Measurements from ENCODE around the gene MAPK7.

The MAPK7 gene

DNA sequence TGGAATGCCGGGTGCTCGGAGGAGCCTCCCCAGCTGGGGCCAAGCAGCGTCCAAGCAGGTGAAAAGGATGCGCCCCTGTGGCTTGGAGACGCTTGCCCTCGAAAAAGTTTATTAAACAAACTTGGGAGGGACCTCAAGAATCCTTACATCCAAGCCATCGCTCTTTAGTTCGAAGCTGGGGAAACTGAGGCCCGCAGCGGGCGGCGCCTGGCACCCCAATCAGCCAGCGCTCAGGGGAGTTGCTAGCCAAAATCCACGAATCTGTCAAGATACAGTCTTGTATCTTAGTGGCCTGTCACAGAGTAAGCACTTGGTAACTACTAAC lies 15.2 kb upstream of the MAPK7 start:
- H3K9me3 Mint-ChIP-seq: no peaks in the 10 kb centered on the region

DNA sequence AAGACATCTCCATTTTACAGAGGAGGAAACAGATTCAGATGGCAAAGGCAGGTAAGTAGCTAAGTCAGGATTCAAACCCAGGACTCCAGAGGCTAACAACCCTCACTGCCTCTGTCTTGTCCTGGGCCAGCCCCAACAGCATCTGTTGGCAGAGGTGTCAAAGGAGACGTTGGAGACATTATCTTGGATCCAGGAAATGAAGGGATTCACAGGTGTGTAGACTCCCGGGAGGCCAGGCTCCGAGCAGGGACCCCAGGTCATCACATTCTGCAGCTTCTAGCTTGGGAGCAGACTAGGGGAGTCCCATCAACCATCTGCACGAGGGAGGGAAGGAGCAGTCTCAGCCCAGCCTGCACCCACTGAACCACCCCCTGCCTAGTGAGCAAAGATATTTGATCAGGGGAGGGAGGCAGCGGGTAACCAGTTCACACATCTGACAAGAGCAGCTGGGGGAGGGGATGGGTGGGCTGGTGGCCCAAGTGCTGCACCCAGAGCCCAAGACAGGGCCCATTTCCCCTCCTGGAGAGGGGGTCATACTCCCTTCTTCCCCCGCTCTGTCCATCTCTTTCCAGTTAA lies 14.8 kb upstream of the MAPK7 start:
- H3K36me3 Mint-ChIP-seq (ENCODE audit: low read depth): peaks cover 3% of the 10 kb centered on the region
- peaks cover 55% of the 10 kb centered on the region for H3K4me1 Mint-ChIP-seq
- H3K9me3 Mint-ChIP-seq: no peaks in the 10 kb centered on the region
- H3K27me3 Mint-ChIP-seq (ENCODE audit: low read depth): no peaks in the 10 kb centered on the region
- TF ChIP-seq, protein P1, sequence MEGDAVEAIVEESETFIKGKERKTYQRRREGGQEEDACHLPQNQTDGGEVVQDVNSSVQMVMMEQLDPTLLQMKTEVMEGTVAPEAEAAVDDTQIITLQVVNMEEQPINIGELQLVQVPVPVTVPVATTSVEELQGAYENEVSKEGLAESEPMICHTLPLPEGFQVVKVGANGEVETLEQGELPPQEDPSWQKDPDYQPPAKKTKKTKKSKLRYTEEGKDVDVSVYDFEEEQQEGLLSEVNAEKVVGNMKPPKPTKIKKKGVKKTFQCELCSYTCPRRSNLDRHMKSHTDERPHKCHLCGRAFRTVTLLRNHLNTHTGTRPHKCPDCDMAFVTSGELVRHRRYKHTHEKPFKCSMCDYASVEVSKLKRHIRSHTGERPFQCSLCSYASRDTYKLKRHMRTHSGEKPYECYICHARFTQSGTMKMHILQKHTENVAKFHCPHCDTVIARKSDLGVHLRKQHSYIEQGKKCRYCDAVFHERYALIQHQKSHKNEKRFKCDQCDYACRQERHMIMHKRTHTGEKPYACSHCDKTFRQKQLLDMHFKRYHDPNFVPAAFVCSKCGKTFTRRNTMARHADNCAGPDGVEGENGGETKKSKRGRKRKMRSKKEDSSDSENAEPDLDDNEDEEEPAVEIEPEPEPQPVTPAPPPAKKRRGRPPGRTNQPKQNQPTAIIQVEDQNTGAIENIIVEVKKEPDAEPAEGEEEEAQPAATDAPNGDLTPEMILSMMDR (IDR thresholded peaks at IDR 0.05; ENCODE audit: unreplicated experiment in 3 of 3): no peak
- peak overlapping the region; percentile 85 to 95 (median 92) for H3K27ac Mint-ChIP-seq
- peak overlapping the region; percentile 87 to 93 (median 91) for H3K4me3 Mint-ChIP-seq

More for the DNA sequence above, 15.2 kb upstream of the MAPK7 start:
- H3K27me3 Mint-ChIP-seq (ENCODE audit: low read depth): no peaks in the 10 kb centered on the region
- H3K4me3 Mint-ChIP-seq: peak overlapping the region; percentile 87 to 93 (median 91)
- TF ChIP-seq, protein P1 (IDR thresholded peaks at IDR 0.05; ENCODE audit: unreplicated experiment in 3 of 3): peak in 2 of 3 experiments; percentile 25 to 47
- H3K36me3 Mint-ChIP-seq (ENCODE audit: low read depth): peaks cover 3% of the 10 kb centered on the region
- peaks cover 55% of the 10 kb centered on the region for H3K4me1 Mint-ChIP-seq
- H3K27ac Mint-ChIP-seq: peak overlapping the region; percentile 85 to 95 (median 92)

DNA sequence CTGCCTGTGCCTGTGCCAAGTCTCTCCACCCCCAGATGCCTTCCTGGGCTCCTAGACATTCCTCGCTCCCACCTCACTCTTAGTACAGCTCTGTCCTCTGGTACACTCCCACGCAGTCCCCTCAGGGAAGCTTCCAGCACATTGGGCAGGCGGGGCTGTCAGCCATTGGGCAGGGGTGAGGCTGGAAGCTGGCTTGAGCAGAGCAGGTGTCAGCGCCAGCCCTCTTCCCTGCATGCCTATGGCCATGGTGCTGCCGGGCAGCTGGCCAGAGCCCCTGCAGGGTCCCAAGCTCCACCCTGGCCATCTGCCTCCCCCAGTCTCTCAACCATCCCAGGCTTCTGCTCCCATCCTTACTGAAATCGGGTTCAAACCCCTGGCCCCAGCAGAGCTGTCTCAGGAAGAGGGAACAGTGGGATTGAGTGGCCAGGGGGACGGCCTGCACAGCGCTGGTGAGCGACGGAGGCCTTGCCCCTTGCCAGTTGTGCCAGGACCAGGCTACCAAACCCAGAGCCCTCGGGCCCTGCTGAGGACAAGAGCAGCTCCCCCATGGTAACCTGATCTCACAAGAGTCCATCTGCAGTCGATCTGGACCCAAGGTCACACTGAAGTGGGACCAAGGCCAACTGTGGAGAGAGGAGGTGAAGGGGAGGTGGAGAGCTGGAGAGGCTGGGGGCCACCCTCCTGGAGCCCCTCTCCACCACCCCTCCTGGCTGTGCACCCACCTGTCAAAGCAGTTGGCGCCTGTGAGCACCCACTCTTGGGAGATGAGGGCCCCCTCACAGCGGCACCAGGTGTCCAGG lies 13.4 kb upstream of the MAPK7 start:
- Mint-ChIP-seq H3K27me3 (ENCODE audit: low read depth) (no peaks in the 10 kb centered on the region), H3K9me3 (no peaks in the 10 kb centered on the region)

DNA sequence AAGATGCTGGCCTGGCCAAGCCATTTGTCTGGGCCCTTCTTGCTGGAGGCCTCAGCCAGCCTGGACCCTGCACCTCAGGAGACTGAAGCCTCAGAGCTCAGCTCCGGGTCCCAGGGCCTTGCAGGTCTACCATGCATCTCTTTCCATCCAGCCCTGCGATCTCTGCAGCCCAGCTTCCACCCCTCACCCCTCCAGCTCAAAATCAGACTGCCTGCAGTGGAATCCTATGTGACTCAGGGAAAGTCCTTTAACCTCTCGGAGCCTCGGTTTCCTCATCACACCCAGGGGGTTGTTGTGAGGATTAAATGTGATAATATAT lies 12.8 kb upstream of the MAPK7 start:
- Mint-ChIP-seq H3K27me3 (ENCODE audit: low read depth) (no peaks in the 10 kb centered on the region), H3K4me1 (peaks cover 45% of the 10 kb centered on the region), H3K9me3 (no peaks in the 10 kb centered on the region), H3K27ac (peak overlapping the region; percentile 67 to 69 (median 68)), H3K4me3 (peak overlapping the region in 1 of 3 experiments; percentile 35), H3K36me3 (ENCODE audit: low read depth) (no peaks in the 10 kb centered on the region)
- TF ChIP-seq, protein P1 (IDR thresholded peaks at IDR 0.05; ENCODE audit: unreplicated experiment in 3 of 3): no peak

More for the DNA sequence above, 13.4 kb upstream of the MAPK7 start:
- Mint-ChIP-seq H3K4me1 (peaks cover 47% of the 10 kb centered on the region), H3K36me3 (ENCODE audit: low read depth) (no peaks in the 10 kb centered on the region), H3K4me3 (peak overlapping the region; percentile 64 to 84 (median 74)), H3K27ac (peak overlapping the region; percentile 85 to 95 (median 92))
- TF ChIP-seq, protein P1 (IDR thresholded peaks at IDR 0.05; ENCODE audit: unreplicated experiment in 3 of 3): no peak

DNA sequence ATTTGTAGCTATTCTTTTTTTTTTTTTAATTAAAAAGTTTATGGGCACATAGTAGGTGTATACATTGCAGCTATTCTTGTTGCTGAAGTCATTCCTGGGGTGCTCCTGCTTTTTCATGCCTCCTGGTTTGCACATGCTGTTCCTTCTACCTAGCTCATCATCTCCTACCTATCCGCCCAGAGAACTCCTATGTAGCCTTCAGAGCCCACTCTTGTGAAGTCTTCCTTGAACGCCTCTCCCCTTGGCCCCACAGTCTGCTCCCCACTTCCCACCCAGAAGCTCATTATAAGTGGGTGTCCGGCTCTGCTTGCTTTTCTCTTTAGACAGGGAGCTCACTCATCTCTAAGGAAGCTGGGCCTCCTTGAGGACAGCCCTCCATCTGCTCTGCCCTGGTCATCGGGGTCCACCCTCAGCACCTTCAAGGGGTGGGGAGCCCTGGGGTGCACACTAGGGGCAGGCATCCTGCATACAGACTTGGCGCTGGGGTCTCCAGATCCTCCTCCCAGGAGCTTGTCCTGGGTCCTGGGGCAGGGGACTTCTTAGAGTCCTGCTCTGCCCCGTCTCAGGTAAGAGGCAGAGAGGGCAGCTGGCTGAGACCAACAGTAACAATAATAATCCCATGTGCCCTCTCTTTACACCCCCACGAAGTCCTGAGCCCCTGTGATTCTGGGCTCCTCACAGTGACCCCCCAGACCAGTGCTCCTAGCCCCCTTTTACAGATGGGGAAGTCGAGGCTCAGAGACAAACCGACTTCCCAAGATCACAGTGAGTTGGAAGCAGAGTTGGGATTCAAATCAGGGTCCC lies 12.3 kb upstream of the MAPK7 start:
- H3K27me3 Mint-ChIP-seq (ENCODE audit: low read depth): no peaks in the 10 kb centered on the region
- TF ChIP-seq, protein P1 (IDR thresholded peaks at IDR 0.05; ENCODE audit: unreplicated experiment in 3 of 3): no peak
- H3K27ac Mint-ChIP-seq: peak overlapping the region; percentile 67 to 69 (median 68)

More for the DNA sequence above, 12.3 kb upstream of the MAPK7 start:
- H3K4me1 Mint-ChIP-seq: peaks cover 42% of the 10 kb centered on the region
- no peaks in the 10 kb centered on the region for H3K9me3 Mint-ChIP-seq
- peak overlapping the region in 2 of 3 experiments; percentile 20 to 35 for H3K4me3 Mint-ChIP-seq
- no peaks in the 10 kb centered on the region for H3K36me3 Mint-ChIP-seq (ENCODE audit: low read depth)
